ENCODE measurements around the gene ATP2B2.

DNA sequence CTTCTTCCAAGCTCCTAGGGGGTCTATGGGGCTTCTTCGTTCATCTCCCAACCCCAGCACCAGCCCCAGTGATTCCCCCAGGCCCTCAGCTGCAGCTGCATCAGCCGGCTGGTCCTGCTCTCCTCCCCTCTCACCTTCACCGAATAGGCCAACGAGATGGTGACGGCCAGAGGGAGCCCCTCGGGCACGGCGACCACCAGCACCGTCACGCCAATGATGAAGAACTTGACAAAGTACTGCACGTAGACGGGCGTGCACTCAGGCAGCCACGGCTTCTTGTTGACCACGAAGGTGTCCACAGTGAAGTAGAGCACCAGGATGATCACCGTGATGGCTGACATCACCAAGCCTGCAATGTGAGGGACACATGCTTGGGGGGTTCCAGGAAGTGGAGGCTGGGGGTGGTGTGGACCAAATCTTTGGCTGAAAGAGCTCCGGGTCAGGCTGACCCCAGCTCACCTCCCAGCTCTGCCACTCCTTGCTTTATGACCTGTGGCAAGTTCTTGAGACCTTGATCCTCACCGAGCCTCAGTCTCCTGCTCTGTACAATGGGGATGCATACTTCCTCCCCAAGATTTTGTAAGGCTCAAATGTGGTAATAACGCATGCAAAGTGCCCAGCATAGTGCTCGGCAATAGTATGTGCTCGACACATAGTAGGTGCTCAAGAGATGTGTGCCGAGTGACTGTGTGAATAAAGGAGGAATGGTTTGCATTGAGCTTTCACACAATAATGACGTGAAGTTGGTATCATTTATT, 129.9 kb downstream of the ATP2B2 start:
- TF ChIP-seq CTCF (IDR thresholded peaks at IDR 0.05) (no peak), POLR2A (IDR thresholded peaks at IDR 0.05) (no peak)

All from right lobe of liver (tissue), 4 donors.